HG03575 (cell line): ENCODE data around the gene KRTAP10-5.
"Not testable (repeated sequence)": the region's sequence is repeated elsewhere in the genome, so short reads cannot be mapped to it uniquely, and the experiment has no call there.

ENCODE experiments used
- ATAC-seq: cut with Tn5 transposase; IDR thresholded peaks from one replicate; pipeline ENCODE4 v1.9.1; 2021; ENCODE audit not compliant: unreplicated experiment, insufficient number of reproducible peaks, low FRiP score; ENCODE audit errors: extremely low read depth

Gene KRTAP10-5, protein sequence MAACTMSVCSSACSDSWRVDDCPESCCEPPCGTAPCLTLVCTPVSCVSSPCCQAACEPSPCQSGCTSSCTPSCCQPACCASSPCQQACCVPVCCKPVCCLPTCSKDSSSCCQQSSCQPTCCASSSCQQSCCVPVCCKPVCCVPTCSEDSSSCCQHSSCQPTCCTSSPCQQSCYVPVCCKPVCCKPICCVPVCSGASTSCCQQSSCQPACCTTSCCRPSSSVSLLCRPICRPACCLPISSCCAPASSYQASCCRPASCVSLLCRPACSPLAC

GRCh38 chr21:44580231-44580821, at the start of gene KRTAP10-5:
Gene KRTAP10-5 (minus strand): TSS chr21:44580604. CDS start chr21:44580578, 26 bp downstream.
- not testable (repeated sequence) for ATAC-seq

DNA sequence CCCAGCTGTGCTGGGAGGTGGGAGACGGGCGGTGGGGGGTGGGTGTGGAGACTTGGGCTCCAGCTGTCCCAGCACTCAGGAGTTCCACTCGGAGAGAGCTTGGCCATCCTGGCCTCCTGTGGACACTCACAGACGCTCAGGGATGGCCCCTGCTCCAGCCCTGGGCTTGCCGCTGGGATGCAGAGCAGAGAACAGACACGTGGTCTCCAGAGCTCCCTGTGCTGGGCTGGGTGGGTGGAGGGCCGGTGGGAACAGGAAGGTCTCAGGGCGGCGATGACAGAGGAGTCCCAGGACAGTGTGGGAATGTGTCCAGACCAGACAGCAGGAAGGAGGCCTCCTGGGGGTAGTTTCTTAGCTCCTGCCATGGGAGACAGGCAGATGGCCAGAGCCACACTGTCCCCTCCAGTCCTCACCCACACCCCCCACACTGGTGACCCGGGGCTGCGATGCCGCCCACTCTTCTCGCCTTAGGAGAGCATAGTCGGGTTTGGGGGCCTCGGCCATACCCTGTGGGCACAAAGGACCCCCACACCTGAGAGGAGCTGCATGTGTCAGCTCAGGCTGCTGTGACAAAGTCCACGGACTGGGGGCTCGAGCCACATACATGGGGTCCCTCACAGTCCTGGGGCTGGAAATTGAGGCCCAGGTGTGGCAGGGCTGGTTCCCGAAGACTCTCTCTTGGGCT, 48.4 kb upstream of the KRTAP10-5 start:
- no peak for ATAC-seq

DNA sequence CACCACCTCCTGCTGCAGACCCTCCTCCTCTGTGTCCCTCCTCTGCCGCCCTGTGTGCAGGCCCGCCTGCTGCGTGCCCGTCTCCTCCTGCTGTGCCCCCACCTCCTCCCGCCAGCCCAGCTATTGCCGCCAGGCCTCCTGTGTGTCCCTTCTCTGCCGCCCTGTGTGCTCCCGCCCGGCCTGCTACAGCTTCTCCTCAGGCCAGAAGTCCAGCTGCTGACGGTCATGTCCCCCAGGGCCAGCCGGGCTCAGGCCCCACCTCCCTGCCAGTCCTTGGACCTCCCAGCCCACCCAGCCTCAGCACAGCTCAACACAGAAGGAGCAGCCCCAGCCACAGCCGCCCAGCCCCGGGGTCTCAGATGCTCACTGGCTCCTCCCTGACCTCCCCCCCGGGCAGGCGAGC, 47.4 kb upstream of the KRTAP10-5 start:
- ATAC-seq, result not testable (repeated sequence)

- ATAC-seq, result not testable (repeated sequence)
These were observed 46.9 kb upstream of the KRTAP10-5 start for GRCh38 chr21:44627181-44627822.

DNA sequence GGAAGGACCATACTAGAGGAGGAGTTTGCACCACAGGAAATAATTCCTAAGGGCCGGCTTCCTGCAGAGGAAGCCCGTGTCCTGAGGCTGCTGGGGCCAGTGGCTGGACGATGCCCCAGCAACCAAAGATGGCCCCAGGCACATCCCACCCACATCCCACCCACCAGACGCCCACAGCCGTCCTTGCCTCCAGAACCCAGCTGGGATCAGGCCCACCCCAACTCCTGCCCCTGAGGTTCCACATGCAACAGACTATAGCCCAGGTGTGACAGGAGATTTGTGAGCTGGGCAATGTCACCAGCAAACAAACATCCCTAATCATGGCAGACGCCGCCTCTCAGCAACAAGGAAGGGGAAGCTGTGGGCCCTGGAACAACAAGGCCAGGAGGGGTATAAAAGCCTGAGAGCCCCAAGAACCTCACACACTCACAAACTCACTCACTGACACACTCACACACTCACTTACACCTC, 46.3 kb upstream of the KRTAP10-5 start, which contains the start of gene KRTAP10-9:
KRTAP10-9 (plus strand) TSS at position 421 of the 471 bp plus-strand sequence. CDS start 79 bp downstream, outside the sequence.
- ATAC-seq, result no peak

DNA sequence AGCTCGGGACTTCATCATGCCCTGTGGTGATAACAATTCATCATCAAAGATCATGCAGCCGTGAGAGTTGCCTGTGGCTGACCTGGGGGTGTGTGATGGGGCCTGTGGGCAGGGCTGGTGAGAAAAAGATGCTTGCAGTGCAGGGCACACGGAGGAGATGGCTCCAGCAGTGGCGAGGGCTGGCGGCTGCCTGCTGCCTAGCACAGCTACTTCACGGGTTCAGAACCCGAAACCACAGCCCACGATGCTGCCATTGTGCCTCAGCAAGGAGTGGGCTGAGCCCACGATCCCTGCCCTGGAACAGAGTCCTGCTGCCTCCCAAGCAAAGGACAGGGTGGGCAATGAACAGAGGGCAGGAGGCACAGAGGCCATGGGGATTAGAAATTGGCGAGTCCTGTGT, 45.9 kb upstream of the KRTAP10-5 start:
- ATAC-seq, result no peak

DNA sequence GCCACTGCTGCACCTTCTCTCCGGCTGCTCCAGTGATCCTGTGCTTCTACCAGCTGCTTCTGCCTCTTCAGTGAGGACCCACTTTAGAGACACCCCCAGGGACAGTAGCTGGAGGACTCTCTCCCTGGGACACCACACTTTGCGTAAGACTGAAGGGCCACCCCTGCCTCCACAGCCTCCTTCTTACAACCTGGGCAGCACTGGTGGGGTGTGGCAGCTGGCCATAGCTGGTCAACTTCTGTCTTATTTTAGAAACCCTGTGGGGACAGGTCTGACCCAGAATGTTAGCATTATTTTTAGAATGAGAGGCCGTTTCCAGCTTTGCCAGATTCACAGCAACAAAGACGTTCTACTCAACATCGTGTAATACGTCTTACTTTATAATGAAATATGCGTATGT, 45.4 kb upstream of the KRTAP10-5 start:
- no peak for ATAC-seq

DNA sequence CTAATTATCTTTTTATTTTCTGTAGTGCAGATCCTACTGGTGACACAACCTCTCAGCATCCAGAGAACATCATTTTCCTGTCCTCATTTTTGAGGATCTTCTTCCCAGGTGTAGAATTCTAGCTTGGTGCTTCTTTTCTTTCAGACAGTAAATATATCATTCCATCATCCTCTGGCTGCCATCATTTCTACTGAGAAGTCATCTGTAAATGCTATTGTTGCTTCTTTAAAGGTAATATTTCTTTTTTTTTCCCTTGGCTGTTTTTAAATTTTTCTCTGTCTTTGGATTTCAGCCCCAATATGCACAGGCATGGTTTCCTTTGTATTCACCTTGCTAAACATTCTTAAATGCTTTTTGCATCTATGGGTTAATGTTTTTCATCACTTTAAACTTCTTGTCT, 43.2 kb upstream of the KRTAP10-5 start:
- no peak for ATAC-seq

DNA sequence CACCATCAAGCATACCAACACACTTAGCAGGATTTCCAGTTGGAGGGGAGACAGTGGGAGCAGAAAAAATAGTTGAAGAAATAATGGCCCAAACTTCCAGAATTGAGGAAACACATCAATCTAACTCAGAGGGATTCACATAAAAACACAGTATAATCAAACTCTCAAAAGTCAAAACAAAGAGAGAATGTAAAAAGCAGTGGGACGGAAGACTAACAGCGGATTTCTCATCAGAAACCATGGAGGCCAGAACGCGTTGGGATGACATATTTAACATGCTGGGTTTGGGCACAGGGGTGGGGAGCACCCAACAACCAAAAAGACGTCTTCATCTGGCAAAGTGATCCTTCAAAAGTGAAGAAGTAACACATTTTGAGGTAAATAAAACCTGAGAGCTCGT, 39.5 kb upstream of the KRTAP10-5 start:
- ATAC-seq, result no peak

DNA sequence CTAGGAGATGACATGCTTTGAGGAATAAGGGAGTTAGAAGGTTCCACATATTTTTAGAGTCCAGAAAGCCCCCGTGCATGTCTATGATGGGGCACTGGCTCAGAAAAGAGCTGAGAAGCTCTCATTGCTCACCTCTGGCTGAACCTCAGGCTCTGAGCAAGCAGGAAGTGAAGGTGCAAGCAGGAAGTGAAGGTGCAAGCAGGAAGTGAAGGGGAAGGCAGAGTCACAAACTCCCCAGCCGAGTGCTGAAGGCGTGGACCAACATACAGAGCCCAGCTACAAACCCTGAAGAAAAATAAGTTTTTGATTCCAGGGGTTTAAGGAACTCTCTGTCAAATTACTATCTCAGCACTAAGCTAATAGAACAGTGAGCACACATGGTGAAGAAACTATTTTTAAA, 38.5 kb upstream of the KRTAP10-5 start:
- ATAC-seq, result no peak

GRCh38 chr21:44618504-44618903, 38.1 kb upstream of the KRTAP10-5 start:
- ATAC-seq, result no peak

GRCh38 chr21:44617071-44617501, 36.7 kb upstream of the KRTAP10-5 start:
- ATAC-seq, result no peak

- ATAC-seq, result no peak
These were observed 36.2 kb upstream of the KRTAP10-5 start for GRCh38 chr21:44616591-44616926.

GRCh38 chr21:44615911-44616590, 35.6 kb upstream of the KRTAP10-5 start:
- no peak for ATAC-seq

DNA sequence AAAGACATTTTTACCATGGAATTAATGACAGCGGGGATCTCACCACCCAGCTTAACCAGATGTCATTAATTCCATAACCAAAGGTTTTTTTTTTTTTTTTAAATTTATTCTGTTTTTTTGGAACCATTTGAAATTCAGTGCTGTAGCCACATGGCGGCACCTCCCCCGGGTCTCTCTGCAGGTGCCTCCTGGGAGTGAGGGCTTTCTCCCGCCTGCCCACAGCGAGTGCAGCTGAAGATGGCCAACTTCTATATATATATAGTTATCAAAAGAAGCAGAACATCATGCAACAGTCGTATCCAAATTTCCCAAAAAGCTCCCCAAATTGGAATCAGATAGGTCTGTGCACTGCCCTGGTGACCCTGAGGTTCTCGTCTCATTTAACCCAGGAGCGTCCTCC, 35.1 kb upstream of the KRTAP10-5 start:
- no peak for ATAC-seq

DNA sequence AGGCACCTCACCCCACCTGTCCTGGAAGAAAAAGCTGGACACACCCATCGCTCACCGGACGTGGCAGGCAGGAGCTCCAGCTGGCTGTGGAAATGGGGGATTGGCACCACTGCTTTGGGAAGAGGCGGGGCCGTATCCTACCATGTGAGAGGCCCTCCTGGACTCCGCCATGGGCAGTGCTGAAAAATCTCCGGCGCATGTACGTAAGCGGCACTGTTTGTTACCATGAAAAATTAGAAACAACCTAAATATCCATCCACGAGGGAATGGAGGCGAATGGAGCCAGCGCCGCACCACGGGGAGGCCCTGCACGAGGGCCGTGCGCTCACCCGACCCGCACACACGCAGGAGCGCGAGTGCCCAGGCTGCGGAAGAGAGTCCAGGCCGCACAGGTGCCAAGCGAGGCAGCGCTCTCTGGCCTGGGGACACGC, 34.6 kb upstream of the KRTAP10-5 start:
- ATAC-seq, result no peak

GRCh38 chr21:44614161-44614631, 33.8 kb upstream of the KRTAP10-5 start:
- ATAC-seq, result no peak

GRCh38 chr21:44613386-44614155, 33.2 kb upstream of the KRTAP10-5 start:
- no peak for ATAC-seq
